Endodermal cell (in vitro differentiated cells): Measurements from ENCODE around the gene GLYATL1B. TPM values are rescaled to one million over a fixed set of nuclear protein-coding genes. Genes with fewer than 3 reads are reported as not detected.
"Not testable (repeated sequence)": the region's sequence is repeated elsewhere in the genome, so short reads cannot be mapped to it uniquely, and the experiment has no call there.

Experiments
- DNase-seq: peaks from one replicate; pipeline ENCODE4 v3.0.0-alpha.2; 2017
- H3K27ac ChIP-seq: 2 replicates; pipeline ENCODE4 v1.5.1; 2013; ENCODE audit warnings: mild to moderate bottlenecking, low read depth, low read length, moderate library complexity
- H3K27me3 ChIP-seq: 2 replicates; pipeline ENCODE4 v1.6.1; 2013; ENCODE audit warnings: mild to moderate bottlenecking, low read length, moderate library complexity; ENCODE audit not compliant: insufficient read depth, control insufficient read depth, poor library complexity, severe bottlenecking
- H3K36me3 ChIP-seq: 2 replicates; pipeline ENCODE4 v1.7.0; 2013; ENCODE audit warnings: mild to moderate bottlenecking, low read length, moderate library complexity; ENCODE audit not compliant: control insufficient read depth, insufficient read depth
- H3K4me1 ChIP-seq: one replicate; pipeline ENCODE4 v1.7.0; 2013; ENCODE audit warnings: low read length; ENCODE audit not compliant: control insufficient read depth, insufficient read depth
- H3K4me3 ChIP-seq: 2 replicates; pipeline ENCODE4 v1.5.1; 2013; ENCODE audit warnings: mild to moderate bottlenecking, low read length, moderate library complexity
- H3K9ac ChIP-seq: 2 replicates; pipeline ENCODE4 v1.6.1; 2013; ENCODE audit warnings: mild to moderate bottlenecking, low read length, moderate library complexity; ENCODE audit not compliant: poor library complexity, severe bottlenecking; ENCODE audit errors: extremely low read depth
- H3K9me3 ChIP-seq: 2 replicates; pipeline ENCODE4 v1.6.1; 2013; ENCODE audit warnings: mild to moderate bottlenecking, low read length, moderate library complexity; ENCODE audit not compliant: control insufficient read depth
- H3K27ac Mint-ChIP-seq: 2 replicates; pipeline ENCODE4 v1.8.0; 2020; ENCODE audit warnings: mixed read lengths
- H3K27me3 Mint-ChIP-seq: 2 replicates; pipeline ENCODE4 v1.8.0; 2021; ENCODE audit warnings: mild to moderate bottlenecking, mixed read lengths; ENCODE audit not compliant: insufficient read depth
- H3K36me3 Mint-ChIP-seq: 2 replicates; pipeline ENCODE4 v1.8.0; 2020; ENCODE audit warnings: low read depth, mixed read lengths
- H3K4me1 Mint-ChIP-seq: 2 replicates; pipeline ENCODE4 v1.8.0; 2020; ENCODE audit warnings: mixed read lengths
- H3K4me3 Mint-ChIP-seq: 2 replicates; pipeline ENCODE4 v1.8.0; 2020; ENCODE audit warnings: mild to moderate bottlenecking, moderate library complexity, mixed read lengths
- H3K9me3 Mint-ChIP-seq: 2 replicates; pipeline ENCODE4 v1.8.0; 2020; ENCODE audit warnings: mild to moderate bottlenecking, mixed read lengths
- CTCF ChIP-seq: fragments of 200-600 bp; sonication (generic); conservative IDR thresholded peaks from 2 replicates; pipeline ENCODE4 v1.5.0; 2021; ENCODE audit warnings: antibody characterized with exemption, mild to moderate bottlenecking
- WGBS, 2 experiments: methylation state at CpG; one replicate each; pipeline versions ENCODE4 v1.1.5 to v1.1.7; 2013; ENCODE audit warnings: missing lambda C conversion rate in 2 of 2, mixed read lengths in 1 of 2; ENCODE audit not compliant: insufficient coverage in 1 of 2, insufficient read length in 1 of 2; 5-methylcytosine and 5-hydroxymethylcytosine counted together
- total RNA-seq, 2 donors: library from RNA; stranded (reverse); fragmentation: NEBNext Ultra II Directional in 1 of 2; extraction: Animal tissue kit (Norgen Biotek cat#: 25700) in 1 of 2; gene quantifications; 2 replicates in 1 of 2; 3 replicates in 1 of 2; pipeline ENCODE4 v1.2.1, GENCODE V29; 2021

Gene GLYATL1B
- total RNA-seq, 2 donors from 2014 or later = not detected

- DNase-seq = no peak
- H3K9ac ChIP-seq = no peak overlapping the region
- H3K4me3 Mint-ChIP-seq = no peak overlapping the region
- H3K9me3 Mint-ChIP-seq = peaks cover 34% of the 10 kb centered on the region
- peaks cover 63% of the 10 kb centered on the region for H3K36me3 ChIP-seq
- H3K4me1 Mint-ChIP-seq = no peaks in the 10 kb centered on the region
- no peak overlapping the region for H3K4me3 ChIP-seq
- no peaks in the 10 kb centered on the region for H3K27me3 ChIP-seq
- no peaks in the 10 kb centered on the region for H3K4me1 ChIP-seq
- TF ChIP-seq CTCF = no peak
- H3K27ac Mint-ChIP-seq = no peak overlapping the region
- peaks cover 46% of the 10 kb centered on the region for H3K9me3 ChIP-seq
- H3K27me3 Mint-ChIP-seq = no peaks in the 10 kb centered on the region
- H3K36me3 Mint-ChIP-seq = peaks cover 74% of the 10 kb centered on the region
- no peak overlapping the region for H3K27ac ChIP-seq
These were observed 33.7 kb downstream of the GLYATL1B start for GRCh38 chr11:59119826-59120225.

GRCh38 chr11:59135648-59136461 is 49.7 kb downstream of the GLYATL1B start:
- Histone ChIP-seq H3K4me1 (peaks cover 6% of the 10 kb centered on the region), H3K9ac (no peak overlapping the region), H3K4me3 (peak overlapping the region; percentile 57), H3K27ac (no peak overlapping the region), H3K27me3 (no peaks in the 10 kb centered on the region), H3K36me3 (no peaks in the 10 kb centered on the region), H3K9me3 (peaks cover 22% of the 10 kb centered on the region)
- DNase-seq = peak; percentile 96
- H3K36me3 Mint-ChIP-seq = peaks cover 12% of the 10 kb centered on the region
- WGBS, 2 experiments = 20 to 76% methylated on average over 4 to 20 of the region's 20 CpGs
- no peak overlapping the region for H3K27ac Mint-ChIP-seq
- peaks cover 9% of the 10 kb centered on the region for H3K27me3 Mint-ChIP-seq
- H3K4me3 Mint-ChIP-seq = peak overlapping the region; percentile 37
- peak; percentile 99 for TF ChIP-seq CTCF
- H3K4me1 Mint-ChIP-seq = peaks cover 12% of the 10 kb centered on the region
- peaks cover 27% of the 10 kb centered on the region for H3K9me3 Mint-ChIP-seq

GRCh38 chr11:59136551-59136950 is 50.4 kb downstream of the GLYATL1B start:
- H3K27ac ChIP-seq, H3K36me3 ChIP-seq, H3K36me3 Mint-ChIP-seq, H3K27me3 ChIP-seq, H3K27ac Mint-ChIP-seq, H3K4me1 ChIP-seq, H3K27me3 Mint-ChIP-seq, H3K9ac ChIP-seq: not testable (repeated sequence)
- H3K9me3 Mint-ChIP-seq = peaks cover 20% of the 10 kb centered on the region
- peaks cover 15% of the 10 kb centered on the region for H3K9me3 ChIP-seq
- WGBS, 2 experiments = 92 to 100% methylated on average over 3 to 6 of the region's 6 CpGs
- peak; percentile 44 for DNase-seq
- peak overlapping the region; percentile 57 for H3K4me3 ChIP-seq
- H3K4me1 Mint-ChIP-seq = peaks cover 12% of the 10 kb centered on the region
- peak overlapping the region; percentile 37 for H3K4me3 Mint-ChIP-seq
